ENCODE results near the gene SH3RF3. TPM values are rescaled to one million over a fixed set of nuclear protein-coding genes. Genes with fewer than 3 reads are reported as not detected.

Gene SH3RF3
- total RNA-seq, 1 experiment from 2014 or later: 1.0 TPM

DNA sequence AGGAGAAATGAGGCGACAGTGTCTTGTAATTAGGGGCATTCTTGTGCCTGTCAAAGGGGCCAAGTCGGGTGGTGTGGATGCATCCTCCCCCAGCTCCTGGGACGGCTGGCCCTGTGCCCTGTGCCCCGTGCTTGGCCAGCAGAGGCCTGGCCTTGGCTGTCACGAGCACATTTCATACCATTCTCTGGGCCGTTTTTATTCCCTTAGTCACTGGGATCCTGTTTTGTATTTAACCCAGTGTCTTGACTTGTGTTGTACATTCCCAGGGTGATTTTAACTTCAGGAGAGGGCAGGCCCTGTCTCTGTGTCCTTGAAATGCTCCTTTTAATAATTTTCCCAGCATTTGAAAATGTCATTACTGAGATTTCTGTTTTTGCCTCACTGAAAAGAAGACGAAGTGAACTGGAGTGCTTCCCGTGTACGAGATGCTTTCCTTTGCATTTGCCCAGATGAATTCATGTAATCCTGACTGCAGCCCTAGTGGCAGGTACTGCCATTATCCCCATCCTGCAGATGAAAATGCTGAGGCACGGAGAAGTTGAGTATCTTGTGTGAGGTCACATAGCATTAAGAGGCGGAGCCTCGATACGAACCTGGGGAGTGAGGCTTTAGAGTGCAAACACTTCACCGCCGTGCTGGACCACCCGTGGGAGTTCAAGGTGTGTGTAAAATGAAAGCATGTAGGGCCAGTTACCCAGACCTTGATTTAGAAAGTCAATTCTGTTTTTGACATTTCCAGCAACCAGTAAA lies 57.0 kb downstream of the SH3RF3 start:
- H3K4me1 Mint-ChIP-seq: no peaks in the 10 kb centered on the region
- no peak overlapping the region for H3K27ac Mint-ChIP-seq
- DNase-seq (ENCODE audit: low spot score) (no peak), ATAC-seq (no peak)
- POLR2A ChIA-PET: no interaction called here
- H3K36me3 Mint-ChIP-seq: peaks cover under 1% of the 10 kb centered on the region
- TF ChIP-seq NFYB (CRISPR knock-in tag; conservative IDR thresholded peaks at IDR 0.05; ENCODE audit: low read depth) (no peak), IRF2 (CRISPR knock-in tag; IDR thresholded peaks at IDR 0.05; ENCODE audit: borderline replicate concordance, low read depth) (no peak), EMX1 (CRISPR knock-in tag; IDR thresholded peaks at IDR 0.05) (no peak), SMAD4 (CRISPR knock-in tag; IDR thresholded peaks at IDR 0.05) (no peak), ZNF121 (CRISPR knock-in tag; IDR thresholded peaks at IDR 0.05) (no peak), SMAD3 (CRISPR knock-in tag; IDR thresholded peaks at IDR 0.05; ENCODE audit: borderline replicate concordance) (no peak)
- TF ChIP-seq, protein P1, sequence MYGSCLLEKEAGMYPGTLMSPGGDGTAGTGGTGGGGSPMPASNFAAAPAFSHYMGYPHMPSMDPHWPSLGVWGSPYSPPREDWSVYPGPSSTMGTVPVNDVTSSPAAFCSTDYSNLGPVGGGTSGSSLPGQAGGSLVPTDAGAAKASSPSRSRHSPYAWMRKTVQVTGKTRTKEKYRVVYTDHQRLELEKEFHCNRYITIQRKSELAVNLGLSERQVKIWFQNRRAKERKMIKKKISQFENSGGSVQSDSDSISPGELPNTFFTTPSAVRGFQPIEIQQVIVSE (CRISPR knock-in tag; IDR thresholded peaks at IDR 0.05; ENCODE audit: borderline replicate concordance): no peak
- TF ChIP-seq, protein P2, sequence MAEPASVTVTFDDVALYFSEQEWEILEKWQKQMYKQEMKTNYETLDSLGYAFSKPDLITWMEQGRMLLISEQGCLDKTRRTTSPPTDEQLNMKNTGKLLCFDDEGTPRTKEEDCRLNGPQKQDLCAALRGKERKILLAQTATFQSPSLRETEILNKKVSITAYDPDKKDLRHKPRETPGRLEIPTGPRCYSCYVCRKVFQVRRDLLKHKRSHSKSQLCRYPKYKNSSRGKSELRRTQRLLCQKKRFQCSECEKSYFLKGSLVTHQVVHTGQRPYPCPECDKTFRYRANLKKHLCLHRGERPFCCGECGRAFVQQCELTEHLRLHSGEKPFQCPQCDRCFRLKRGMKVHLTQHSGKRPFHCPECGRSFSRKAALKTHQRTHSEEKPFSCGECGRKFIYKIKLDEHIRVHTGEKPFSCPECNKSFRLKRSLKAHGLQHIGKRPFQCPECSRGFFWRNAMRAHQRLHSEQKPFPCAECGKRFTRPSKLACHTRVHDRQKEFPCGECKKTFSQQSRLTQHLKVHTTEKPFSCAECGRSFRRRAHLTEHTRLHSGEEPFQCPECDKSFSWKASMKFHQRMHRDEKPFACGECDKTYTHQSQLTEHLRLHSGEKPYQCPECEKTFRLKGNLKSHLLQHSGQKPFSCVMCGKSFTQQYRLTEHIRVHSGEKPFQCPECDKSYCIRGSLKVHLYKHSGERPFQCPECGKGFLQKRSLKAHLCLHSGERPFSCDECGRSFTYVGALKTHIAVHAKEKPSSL (CRISPR knock-in tag; conservative IDR thresholded peaks at IDR 0.05): no peak
- TF ChIP-seq, protein P3, sequence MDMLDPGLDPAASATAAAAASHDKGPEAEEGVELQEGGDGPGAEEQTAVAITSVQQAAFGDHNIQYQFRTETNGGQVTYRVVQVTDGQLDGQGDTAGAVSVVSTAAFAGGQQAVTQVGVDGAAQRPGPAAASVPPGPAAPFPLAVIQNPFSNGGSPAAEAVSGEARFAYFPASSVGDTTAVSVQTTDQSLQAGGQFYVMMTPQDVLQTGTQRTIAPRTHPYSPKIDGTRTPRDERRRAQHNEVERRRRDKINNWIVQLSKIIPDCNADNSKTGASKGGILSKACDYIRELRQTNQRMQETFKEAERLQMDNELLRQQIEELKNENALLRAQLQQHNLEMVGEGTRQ (CRISPR knock-in tag; IDR thresholded peaks at IDR 0.05): no peak
- TF ChIP-seq, protein P4, sequence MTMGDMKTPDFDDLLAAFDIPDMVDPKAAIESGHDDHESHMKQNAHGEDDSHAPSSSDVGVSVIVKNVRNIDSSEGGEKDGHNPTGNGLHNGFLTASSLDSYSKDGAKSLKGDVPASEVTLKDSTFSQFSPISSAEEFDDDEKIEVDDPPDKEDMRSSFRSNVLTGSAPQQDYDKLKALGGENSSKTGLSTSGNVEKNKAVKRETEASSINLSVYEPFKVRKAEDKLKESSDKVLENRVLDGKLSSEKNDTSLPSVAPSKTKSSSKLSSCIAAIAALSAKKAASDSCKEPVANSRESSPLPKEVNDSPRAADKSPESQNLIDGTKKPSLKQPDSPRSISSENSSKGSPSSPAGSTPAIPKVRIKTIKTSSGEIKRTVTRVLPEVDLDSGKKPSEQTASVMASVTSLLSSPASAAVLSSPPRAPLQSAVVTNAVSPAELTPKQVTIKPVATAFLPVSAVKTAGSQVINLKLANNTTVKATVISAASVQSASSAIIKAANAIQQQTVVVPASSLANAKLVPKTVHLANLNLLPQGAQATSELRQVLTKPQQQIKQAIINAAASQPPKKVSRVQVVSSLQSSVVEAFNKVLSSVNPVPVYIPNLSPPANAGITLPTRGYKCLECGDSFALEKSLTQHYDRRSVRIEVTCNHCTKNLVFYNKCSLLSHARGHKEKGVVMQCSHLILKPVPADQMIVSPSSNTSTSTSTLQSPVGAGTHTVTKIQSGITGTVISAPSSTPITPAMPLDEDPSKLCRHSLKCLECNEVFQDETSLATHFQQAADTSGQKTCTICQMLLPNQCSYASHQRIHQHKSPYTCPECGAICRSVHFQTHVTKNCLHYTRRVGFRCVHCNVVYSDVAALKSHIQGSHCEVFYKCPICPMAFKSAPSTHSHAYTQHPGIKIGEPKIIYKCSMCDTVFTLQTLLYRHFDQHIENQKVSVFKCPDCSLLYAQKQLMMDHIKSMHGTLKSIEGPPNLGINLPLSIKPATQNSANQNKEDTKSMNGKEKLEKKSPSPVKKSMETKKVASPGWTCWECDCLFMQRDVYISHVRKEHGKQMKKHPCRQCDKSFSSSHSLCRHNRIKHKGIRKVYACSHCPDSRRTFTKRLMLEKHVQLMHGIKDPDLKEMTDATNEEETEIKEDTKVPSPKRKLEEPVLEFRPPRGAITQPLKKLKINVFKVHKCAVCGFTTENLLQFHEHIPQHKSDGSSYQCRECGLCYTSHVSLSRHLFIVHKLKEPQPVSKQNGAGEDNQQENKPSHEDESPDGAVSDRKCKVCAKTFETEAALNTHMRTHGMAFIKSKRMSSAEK (CRISPR knock-in tag; IDR thresholded peaks at IDR 0.05; ENCODE audit: borderline replicate concordance): no peak
- no peaks in the 10 kb centered on the region for H3K27me3 Mint-ChIP-seq (ENCODE audit: low read depth)
- H3K4me3 Mint-ChIP-seq: no peak overlapping the region
- peaks cover 9% of the 10 kb centered on the region for H3K9me3 Mint-ChIP-seq
- CTCF ChIA-PET: interaction anchor here (0.7 to 1.4 kb wide), 5 partner anchors 9 to 254 kb away, joined by 3 to 6 read pairs (median 3); no protein-coding TSS in a partner anchor

- Mint-ChIP-seq H3K36me3 (no peaks in the 10 kb centered on the region), H3K9me3 (peaks cover 4% of the 10 kb centered on the region), H3K27ac (no peak overlapping the region), H3K4me3 (no peak overlapping the region), H3K27me3 (ENCODE audit: low read depth) (no peaks in the 10 kb centered on the region), H3K4me1 (no peaks in the 10 kb centered on the region)
- CTCF ChIA-PET: interaction anchor here (0.7 to 1.4 kb wide), 6 partner anchors 9 to 286 kb away, joined by 3 to 6 read pairs (median 3); no protein-coding TSS in a partner anchor
- DNase-seq (ENCODE audit: low spot score) (no peak), ATAC-seq (no peak)
- POLR2A ChIA-PET: no interaction called here
- TF ChIP-seq RELA (CRISPR knock-in tag; IDR thresholded peaks at IDR 0.05; ENCODE audit: borderline replicate concordance) (no peak), AR (CRISPR knock-in tag; IDR thresholded peaks at IDR 0.05) (no peak), MYBL2 (CRISPR knock-in tag; IDR thresholded peaks at IDR 0.05) (no peak), NFE2L1 (CRISPR knock-in tag; IDR thresholded peaks at IDR 0.05) (no peak), CBFB (CRISPR knock-in tag; IDR thresholded peaks at IDR 0.05; ENCODE audit: low read depth) (no peak), SMAD3 (CRISPR knock-in tag; IDR thresholded peaks at IDR 0.05; ENCODE audit: borderline replicate concordance) (no peak), ETV6 (CRISPR knock-in tag; IDR thresholded peaks at IDR 0.05) (no peak)
Observed at GRCh38 chr2:109186656-109187250, 57.7 kb downstream of the SH3RF3 start.

All from WTC11 (cell line).